RKO (cell line): Measurements from ENCODE around the gene FBXW8.

Experiments used
- DNase-seq: peaks from one replicate; pipeline ENCODE4 v3.0.0-alpha.2; 2016; ENCODE audit warnings: low spot score

Gene FBXW8

DNA sequence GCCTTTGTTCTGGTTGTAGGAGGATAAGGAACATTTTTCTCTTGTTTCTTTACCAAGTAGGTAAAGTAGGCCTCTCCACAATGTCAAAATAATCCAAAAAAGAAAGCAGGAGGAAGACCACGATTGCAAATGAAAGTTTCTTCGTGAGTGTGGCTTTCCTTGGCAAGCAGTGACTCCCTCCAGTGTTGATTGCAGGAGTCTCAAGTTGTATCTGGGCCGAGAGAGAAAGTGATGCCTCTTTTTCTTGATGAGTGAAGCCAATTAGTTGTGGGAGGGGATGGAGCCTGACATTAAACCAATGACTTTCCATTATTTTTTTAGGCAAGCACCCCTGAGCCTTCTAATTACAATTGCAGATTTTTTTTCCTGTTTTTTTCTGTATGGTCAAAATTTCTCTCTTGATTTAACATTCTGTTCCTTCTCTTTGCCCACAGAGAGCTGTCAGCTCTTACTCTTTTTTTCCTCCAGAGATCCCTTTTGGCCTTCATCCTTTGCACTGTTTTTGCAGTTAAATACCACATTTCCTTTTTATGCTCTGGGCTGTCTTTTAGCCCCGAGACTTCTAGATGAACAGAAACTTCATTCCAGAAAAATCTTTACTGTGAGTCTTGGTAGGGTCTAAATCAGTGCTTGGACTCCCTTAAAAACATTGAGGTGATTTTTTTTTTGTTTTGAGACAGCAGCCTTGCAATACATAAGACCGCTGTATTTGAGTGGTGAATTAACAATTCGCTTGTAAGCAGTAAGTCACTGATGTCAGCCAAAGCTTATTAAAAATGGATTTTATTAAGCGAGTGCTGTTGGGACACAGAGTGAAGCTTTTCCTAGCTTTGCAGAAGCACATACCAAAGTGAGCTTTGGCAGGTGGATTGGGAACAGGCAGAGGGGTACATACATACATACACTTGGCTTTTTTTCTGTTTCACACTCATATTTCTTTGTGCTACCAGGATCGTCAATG lies 15.8 kb downstream of the FBXW8 start:
- DNase-seq, result no peak

DNA sequence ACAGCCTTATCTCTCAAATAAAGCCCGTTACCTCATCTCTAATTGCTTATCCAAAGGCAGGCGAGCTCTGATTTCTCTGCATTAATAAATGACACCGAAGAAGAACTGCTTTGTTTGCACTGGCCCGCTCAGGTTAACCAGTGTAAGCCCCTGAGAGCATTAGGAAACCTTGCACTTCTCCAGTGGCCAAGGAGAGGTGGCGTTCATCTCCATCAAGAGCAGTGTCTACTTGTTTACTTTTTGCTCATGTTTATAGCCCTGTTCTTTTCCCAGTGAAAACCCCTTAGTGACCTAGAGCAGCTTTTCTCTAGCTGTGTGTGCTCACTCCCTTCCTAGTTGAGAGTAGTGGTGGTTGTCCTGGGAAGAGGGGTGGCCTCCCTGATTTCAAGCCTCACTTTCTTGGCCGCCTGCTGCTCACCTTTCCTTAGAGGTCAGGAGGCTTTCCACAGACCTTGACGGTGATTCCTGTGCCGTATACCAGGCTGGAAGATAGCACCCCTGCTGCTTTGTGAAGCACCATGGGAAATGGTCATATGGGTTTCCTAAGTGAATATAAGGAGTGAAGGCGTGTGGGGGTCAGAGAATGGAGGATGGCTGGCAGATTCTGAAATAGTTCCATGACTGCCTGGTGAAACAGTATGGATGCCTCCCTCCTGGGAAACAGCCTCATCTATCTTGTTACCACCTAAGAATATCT lies 16.6 kb downstream of the FBXW8 start:
- no peak for DNase-seq

DNA sequence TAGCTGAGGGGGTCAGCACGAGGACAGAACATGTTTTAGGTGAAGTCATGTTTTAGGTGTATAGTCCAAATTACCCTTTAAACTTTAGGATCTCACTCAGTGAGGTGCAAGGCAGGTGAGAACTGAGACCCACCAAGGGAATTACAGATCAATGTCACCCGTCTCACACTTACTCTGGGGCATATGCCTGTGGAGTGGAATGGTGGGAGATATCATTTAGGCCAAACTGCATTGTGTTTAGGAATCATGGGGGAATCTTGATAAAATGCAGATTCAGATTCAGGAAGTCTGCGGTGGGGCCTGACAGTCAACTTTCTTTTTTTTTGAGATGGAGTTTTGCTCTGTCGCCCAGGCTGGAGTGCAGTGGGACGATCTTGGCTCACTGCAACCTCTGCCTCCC lies 17.8 kb downstream of the FBXW8 start:
- no peak for DNase-seq

DNA sequence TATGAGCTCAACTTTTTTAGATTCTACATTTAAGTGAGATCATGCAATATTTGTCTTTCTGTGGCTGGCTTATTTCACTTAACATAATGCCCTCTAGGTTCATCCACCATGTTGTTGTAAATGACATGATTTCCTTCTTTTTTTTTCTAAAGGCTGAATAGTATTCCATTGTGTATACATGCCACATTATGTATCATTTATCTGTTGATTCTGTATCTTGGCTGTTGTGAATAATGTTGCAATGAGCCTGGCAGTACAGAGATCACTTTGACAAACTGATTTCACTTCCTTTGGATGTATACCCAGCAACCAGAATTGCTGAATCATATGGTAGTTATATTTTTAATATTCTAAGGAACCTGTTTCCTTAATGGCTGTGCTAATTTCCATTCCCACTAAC lies 19.1 kb downstream of the FBXW8 start:
- no peak for DNase-seq

DNA sequence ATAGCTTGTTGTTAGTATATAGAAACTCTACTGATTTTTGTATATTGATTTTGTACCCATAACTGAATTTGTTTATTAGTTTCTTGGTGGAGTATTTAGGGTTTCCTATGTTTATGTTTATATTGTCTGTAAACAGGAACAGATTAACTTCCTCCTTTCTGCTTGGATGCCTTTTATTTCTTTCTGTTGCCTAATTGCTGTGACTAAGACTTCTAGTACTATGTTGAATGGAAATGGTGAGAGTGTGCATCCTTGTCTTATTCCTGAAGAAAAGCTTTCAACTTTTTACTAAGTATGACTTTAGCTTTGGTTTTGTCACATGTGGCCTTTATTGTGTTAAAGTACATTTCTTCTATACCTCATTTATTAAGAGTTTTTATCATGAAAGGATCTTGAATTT lies 20.9 kb downstream of the FBXW8 start:
- DNase-seq, result no peak

DNA sequence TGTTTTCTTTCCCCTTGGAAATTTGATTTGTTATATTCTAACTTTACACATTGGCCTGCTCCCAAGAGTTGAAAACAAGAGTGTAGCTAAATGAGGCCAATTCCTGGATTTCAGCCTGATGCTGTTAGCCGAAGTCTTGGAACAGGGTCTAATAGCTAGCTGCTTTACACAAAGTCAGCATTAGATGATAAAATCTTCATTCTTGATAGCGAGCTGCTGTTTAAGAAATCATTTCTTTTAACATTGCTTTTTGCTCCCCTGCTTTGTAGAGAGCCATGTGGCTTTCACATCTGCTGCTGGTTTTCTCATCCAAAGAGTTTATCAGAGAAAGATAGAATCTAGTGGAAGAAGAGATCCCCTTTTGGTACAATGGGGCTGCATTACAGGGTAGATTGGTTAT lies 22.3 kb downstream of the FBXW8 start:
- no peak for DNase-seq

DNA sequence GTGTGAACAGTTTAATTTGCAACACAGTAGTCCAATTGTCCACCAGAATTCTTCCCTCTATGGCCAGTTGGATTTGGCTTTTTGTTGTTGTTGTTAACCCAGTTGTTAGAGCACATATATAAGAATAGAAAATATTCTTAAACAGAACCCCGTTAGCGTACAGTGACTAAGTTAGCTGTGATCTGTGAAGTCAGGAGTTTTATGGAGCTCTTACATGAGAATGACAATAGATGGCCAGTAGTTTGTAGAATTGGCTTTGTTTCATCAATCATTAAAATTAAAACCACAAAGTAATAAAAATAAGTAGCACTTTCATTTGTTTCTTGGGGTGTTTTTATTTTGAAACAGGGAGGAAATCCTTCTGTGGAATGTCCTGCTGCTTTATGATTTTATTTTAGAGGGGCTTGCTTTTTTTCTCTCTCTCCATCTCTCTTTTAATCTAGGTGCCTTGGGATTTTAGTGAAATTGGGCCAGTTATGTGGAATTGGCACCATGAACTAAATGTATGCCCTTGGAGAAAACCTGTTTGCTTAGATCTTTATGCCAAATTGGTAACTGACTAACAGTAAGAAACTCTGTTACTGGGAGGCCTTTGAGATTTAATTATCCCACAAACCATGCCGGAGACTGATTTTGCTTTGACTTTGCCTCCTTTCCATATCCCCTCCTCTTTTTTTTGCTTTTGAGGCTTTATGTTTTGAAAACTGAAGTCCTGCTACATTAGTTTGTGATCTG lies 22.9 kb downstream of the FBXW8 start:
- DNase-seq, result no peak

DNA sequence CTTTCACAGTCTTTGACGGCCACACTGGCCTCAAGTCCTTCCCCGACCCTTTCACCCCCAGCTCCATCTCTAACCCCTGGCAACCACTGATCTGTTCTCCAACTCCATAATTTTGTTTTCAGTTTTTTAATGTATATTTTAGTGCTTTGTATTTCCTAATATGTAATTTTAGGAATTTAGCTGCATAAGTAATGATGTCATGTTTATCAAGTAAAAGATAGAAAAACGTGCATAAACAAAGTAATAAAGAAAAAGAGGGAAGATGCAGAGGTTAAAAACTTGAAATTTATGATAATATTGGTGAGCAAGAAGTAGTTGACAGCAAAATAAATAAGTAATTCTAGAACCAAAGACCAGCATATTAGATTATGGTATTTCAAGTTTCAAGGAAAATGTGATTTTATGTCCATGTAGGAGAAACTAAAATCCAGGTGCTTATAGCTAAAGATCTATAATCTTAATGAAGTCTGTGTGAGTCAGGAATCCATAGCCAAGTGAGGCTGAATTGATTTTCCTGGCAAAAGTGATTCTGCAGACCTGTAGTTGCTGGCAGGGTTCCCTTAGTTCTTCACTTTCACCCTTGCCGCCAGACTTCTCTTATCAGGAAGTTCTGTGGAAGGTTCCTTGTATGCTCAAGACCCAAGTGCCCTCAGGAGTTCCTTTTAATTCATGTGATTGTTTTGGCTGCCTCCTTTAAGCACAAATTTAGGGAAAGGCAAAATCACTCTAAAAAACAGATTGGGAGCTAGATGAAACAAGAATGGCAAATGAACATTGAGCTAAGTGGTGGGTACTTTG lies 24.4 kb downstream of the FBXW8 start:
- DNase-seq, result no peak

DNA sequence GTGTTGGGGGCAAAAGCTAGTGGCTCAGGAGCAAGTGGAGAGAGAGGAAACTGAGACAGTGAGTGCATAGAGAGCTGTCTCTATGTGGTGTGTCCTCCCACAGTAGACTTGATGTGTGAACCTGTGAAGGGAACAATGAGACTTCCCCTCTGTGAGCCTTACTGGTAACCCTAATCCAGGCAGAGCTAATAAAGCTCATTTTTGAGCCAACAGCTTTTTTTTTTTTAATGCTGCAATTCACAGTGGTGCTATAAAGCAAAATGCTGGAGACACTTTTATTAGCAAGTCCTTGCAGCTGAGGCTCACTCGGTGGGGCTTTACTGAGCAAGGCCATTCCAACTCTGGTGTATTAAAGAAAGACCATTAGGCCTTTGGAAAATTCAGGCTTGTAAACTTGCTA lies 26.9 kb downstream of the FBXW8 start:
- DNase-seq, result no peak

DNA sequence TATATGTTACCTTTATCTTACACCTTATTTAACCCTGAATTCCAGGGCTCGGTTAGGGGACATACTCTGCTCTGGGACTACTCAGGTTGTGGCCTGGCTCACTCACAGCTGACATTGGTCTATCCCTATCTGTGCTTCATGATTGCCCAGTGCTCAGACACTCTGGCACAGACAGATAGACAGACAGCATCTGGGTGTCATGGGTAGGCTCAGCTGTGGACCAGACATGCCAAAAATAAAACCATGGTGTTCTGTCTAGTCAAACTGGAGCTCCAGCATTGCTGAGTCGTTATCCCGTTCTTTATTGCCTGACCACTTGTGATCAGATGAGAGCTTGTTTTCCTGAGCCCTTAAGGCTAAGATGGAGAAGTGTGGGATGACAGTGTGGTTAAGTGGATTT lies 29.0 kb downstream of the FBXW8 start:
- no peak for DNase-seq

DNA sequence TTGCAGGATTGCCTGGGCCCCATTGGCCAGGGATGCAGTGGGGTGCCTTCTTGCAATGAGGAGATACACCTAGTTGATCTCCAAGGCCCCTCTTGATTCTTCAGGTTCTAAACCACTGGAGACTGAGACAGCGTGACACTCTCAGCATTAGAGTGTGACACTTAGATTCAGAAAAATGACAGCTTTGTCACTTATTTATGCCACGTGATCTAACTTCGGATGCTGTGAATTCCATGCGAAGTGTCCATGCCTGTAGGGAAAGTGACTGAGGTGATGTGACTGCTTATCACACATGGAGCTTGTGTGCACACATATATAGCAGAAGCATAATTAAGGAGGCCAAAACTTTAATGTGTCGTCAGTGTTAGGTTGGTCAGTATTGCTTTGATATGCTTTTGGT lies 30.4 kb downstream of the FBXW8 start:
- DNase-seq, result no peak

DNA sequence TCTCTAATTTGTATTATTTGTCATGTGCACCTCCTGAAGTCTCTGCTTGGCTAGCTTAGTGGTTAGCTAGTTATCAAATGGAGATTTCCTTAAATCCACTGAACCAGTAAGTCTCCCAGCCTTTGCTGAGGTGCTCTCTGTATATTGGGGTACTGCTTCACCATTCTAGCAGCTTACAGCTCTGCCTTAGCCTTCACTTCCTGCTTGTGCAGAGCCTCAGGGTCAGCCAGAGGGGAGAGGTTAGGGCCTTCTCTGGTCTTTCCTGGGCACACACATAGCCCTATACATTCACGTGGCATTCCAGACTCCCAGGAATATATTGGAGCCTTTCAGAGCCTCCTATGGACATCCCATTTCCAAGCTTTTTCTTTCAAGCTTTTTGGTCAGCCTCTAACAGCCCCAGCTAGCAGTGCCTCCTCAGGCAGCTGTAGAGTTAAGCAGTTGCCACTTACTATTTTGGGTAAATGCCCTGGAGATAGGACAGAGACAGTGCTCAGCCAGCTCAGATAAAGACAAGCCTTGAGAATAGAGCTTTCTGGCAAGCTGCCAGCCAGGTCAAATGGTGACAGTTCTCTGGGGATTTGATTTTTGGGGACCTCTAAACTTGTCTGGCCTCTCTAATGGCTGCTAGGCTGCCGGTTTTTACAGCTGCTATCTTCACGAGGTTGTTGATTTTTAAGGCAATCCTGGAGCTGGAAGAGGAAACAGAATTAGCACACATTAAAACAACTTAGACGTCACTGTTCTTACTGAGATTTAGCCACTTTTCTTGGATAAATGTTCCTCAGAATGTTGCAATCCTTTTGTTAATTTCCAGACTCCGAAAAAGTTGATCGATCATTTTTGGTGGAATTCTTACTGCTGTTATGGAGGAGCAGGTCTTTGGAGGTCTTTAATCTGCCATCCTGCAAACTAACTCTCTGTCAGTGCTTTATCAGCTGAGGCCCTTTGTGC lies 32.9 kb downstream of the FBXW8 start:
- DNase-seq, result no peak

DNA sequence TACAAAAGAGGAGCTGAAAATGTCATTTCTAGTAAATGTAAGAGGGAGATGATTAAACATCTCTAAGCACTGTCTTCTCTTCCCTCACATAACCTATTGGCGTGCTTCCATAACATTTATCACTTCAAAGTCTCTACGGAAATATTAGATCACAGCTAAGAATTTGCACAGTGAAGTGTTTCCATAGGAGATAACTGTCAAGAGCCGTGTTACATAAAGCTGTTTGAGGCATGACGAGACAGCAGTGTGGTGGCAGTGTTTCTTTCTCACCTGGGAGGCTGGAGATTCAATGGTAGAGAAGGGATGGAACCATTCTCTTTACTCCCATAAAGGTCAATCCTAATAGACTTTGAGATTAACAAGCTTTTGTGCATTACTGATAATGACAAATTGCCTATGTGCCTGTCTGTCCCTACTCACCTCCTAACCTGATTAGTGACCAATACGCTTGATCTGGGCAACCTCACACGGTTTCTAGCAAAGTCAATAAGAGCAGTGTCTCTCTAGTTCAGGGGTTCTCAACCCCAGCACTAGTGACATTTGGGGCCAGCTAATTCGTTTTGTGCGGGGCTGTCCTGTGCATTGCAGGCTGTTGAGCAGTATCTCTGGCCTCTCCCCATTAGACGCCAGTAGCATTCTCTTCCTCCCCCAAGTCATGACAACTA lies 35.3 kb downstream of the FBXW8 start:
- no peak for DNase-seq

DNA sequence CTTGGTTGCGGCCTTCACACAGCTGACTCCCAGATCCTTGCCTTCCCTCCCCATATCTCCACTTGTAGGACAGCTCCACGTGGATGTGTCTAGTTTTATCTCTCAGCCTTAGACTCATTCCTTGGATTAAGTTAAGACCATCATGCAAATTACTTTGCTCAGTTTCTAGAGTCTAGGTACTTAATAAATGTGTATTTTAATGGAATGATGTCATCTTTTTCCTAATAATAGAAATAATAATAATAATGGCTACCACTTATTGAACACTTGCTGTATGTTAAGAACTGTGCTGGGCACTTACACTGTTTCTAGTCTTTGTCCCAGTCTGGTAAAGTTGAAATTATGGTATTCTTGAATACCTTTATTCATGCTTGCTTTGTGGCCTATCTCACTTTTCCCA lies 37.5 kb downstream of the FBXW8 start:
- no peak for DNase-seq

DNA sequence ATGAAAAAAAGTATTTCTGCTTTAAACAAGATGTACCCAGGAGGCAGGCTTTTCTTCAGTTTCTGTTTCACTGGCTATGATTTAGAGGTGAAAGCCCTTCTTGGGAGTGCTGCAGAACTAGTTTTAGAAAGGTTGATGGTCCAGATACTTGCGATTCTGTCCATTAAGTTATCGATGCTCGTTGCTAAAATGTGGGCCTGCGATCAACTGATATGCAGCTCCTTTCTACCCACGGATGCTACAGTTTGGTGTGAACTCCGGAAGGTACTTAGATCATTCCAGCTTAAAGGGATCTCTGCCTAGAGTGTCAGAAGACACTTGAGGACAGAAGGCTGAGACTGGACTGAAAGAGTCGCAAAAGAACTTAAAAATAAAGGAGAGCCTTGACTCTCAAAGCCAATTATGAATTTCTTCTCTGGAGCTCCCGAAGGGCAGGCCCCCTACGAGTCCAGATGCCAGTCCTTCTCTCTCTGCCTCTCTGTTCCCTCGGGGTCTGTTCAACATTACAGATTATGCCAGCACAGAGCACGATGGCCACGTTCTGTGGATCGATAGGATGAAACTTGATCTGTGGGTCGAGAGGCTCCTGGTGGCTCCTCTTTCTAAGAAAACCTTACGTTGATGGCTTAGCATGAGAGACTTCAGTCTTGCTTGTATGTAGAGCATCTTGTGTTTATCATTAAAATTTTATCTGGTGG lies 40.0 kb downstream of the FBXW8 start:
- no peak for DNase-seq

DNA sequence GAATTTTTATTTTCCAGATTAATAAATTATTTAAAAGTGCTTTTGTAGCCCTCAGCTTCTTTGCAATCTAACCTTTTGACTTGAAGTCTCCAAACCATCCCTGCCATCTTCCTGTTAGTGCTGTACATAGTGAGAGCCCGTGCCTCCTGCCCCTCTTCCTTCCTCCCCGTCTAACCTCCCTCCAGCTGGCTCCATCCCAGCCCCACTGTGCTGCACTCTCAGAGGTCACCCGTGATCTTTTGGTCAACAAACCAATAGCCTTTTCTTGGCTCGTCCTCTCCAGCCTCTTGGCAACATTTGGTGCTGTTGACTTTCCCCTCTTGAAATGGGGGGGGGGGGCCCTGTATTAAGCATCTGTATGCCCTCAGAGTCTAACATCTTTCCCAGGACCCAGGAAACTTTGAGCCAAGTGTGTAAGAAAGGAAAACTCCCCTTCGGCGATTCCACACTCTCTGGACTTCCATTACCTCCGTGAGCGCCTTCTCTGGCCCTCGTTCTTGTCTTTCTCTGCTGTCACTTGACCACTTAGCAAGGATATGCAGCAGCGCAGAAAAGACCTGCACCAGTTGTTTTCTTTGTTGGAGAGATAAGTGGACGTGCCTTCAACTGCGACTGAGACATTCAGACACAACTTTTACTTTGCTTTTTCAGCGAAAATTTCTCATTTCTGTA lies 44.1 kb downstream of the FBXW8 start:
- DNase-seq, result no peak

DNA sequence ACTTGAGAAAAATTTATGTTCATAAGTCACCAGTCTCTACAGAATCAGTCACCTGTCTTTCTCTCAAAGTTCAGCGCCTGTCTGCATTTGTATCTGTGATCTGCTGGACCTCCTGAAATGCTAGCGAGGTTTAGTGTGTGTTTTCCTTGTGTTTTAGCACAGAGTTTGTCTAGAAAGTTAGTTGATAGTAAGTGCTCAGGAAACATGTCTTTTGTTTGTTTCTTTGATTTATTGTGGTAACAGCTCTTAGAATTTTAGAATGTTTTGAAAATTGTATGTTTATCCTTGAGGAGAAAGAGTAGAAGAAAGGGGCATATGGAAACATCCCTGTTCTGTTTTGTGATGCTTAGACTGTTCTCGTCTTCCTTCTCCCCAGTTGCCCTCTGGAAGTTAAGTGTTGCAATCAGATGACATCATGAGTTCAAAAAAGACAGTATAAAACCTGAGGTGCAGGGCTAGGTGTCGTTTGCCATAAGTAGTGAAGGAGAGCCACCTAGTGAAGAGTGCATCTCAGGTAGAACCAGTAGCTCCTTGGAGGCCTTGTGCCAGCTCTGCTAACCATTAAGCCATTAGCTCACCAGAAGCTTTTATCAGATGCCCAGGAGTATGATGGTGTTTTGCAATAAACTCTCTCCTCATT lies 44.8 kb downstream of the FBXW8 start:
- no peak for DNase-seq

DNA sequence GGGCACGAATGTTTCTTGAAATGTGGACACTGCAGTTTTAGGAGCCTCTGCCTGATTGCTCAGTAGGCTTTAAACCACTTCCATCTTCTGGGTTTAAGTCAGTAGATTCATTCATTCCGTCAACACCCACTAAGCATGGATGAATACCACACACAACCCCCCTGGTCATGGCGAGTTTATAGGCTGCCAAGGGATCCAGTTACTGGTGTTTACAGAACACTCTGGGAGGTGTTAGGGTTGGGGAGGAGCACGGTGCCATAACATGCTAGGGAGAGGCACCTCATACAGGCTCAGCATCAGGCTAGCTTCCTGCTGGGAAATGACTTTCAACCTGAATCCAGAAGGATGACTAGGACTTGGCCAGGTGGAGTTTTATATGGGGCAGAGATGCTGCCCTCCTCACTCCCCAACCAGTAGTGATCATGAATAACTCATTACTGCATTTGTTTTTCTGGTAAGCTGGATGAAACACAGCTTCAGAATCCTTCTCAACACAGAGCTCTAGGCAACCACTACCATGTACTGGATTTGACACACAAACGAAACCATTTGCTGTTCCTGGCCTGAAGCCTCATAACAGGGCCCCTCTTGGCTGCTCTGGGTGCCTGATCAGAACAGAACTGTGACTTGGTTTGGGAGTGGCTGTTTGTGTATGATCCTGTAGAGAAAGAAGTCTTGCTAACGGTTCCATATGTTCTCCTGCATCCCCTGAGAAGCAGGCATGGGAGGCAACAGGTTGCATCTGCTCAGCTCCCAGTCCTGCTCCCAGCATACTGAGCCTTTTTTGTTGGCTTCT lies 47.9 kb downstream of the FBXW8 start:
- DNase-seq, result no peak
